ENCODE measurements around the gene SMIM30. TPM values are rescaled to one million over a fixed set of nuclear protein-coding genes. Genes with fewer than 3 reads are reported as not detected.

The SMIM30 gene
- total and polyA plus RNA-seq, 4 donors: 9.7 to 32.9 (median 19.8) TPM

DNA sequence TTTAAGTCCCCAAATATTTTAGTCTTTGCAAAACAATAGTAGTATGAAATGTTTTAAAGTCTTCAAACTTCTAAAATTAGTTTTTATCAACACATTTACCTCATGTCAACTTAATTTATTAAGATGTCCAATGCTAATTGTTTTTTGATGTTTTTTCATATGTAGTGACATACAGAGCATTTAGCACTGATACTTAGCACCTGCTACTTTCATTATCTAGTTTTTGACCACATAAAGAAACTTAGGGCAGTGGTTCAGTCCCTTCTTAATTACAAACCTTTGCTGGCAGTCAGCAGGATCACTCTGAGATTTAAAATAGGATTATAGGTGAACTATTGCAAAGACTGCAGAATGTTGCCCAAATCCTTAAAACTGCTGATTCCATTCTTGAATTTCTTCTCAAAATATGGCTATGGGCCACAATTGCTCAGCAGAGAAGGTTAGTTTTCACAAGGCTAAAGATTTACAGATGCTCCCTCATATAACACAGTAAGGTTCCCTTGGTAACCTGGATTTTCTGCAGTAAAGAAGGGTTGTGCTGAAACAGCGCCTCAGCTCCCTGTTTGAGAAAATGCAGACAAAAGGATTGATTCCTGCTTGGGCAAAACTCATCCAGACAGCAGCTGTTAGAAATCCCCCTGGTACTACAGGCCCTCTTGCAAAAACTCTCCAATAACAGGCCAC is 35.1 kb downstream of the SMIM30 start:
- Histone ChIP-seq H3K27me3 (ENCODE audit: control insufficient read depth in 4 of 4, insufficient read depth in 4 of 4, low read length in 3 of 4) (peaks cover 0 to 13% (median 0%) of the 10 kb centered on the region in 4 donors), H3K36me3 (ENCODE audit: control insufficient read depth in 4 of 4, insufficient read depth in 3 of 4, low read depth in 1 of 4, low read length in 3 of 4) (no peaks in the 10 kb centered on the region), H3K27ac (ENCODE audit: low read depth in 1 of 2, low read length in 2 of 2) (no peak overlapping the region), H3K4me3 (ENCODE audit: low read depth in 1 of 3, low read length in 3 of 3) (no peak overlapping the region), H3K9me3 (ENCODE audit: control insufficient read depth in 4 of 4, low read length in 3 of 4) (no peaks in the 10 kb centered on the region), H3K4me1 (ENCODE audit: control insufficient read depth in 4 of 4, insufficient read depth in 4 of 4, low read length in 3 of 4) (peaks cover 0 to 4% (median 0%) of the 10 kb centered on the region in 4 donors), H3K9ac (ENCODE audit: low read depth in 1 of 2, low read length in 2 of 2) (no peak overlapping the region)
- DNase-seq (ENCODE audit: low spot score): no peak
- 58% methylated on average over 1 of the region's 1 CpG for WGBS
- TF ChIP-seq, protein P1, sequence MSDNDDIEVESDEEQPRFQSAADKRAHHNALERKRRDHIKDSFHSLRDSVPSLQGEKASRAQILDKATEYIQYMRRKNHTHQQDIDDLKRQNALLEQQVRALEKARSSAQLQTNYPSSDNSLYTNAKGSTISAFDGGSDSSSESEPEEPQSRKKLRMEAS (IDR thresholded peaks at IDR 0.05): no peak
- TF ChIP-seq FOXA1 (IDR thresholded peaks at IDR 0.05) (no peak), RAD21 (IDR thresholded peaks at IDR 0.05) (no peak), TAF1 (conservative IDR thresholded peaks at IDR 0.05) (no peak), FOXA2 (IDR thresholded peaks at IDR 0.05) (no peak), YY1 (IDR thresholded peaks at IDR 0.05) (no peak), NR2F2 (IDR thresholded peaks at IDR 0.05) (no peak), GABPA (IDR thresholded peaks at IDR 0.05 in 1 of 2, conservative IDR thresholded peaks at IDR 0.05 in 1 of 2) (no peak), EGR1 (IDR thresholded peaks at IDR 0.05; ENCODE audit: low read depth in 2 of 2) (no peak), HNF4G (IDR thresholded peaks at IDR 0.05) (no peak), JUND (IDR thresholded peaks at IDR 0.05) (no peak), HNF4A (conservative IDR thresholded peaks at IDR 0.05) (no peak), RXRA (IDR thresholded peaks at IDR 0.05) (no peak), SP1 (IDR thresholded peaks at IDR 0.05) (no peak)
- TF ChIP-seq, protein P2, sequence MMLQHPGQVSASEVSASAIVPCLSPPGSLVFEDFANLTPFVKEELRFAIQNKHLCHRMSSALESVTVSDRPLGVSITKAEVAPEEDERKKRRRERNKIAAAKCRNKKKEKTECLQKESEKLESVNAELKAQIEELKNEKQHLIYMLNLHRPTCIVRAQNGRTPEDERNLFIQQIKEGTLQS (IDR thresholded peaks at IDR 0.05): no peak
- TF ChIP-seq, protein P3, sequence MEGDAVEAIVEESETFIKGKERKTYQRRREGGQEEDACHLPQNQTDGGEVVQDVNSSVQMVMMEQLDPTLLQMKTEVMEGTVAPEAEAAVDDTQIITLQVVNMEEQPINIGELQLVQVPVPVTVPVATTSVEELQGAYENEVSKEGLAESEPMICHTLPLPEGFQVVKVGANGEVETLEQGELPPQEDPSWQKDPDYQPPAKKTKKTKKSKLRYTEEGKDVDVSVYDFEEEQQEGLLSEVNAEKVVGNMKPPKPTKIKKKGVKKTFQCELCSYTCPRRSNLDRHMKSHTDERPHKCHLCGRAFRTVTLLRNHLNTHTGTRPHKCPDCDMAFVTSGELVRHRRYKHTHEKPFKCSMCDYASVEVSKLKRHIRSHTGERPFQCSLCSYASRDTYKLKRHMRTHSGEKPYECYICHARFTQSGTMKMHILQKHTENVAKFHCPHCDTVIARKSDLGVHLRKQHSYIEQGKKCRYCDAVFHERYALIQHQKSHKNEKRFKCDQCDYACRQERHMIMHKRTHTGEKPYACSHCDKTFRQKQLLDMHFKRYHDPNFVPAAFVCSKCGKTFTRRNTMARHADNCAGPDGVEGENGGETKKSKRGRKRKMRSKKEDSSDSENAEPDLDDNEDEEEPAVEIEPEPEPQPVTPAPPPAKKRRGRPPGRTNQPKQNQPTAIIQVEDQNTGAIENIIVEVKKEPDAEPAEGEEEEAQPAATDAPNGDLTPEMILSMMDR (IDR thresholded peaks at IDR 0.05; ENCODE audit: low read depth, low read length, missing input control): no peak
- TF ChIP-seq, protein P4, sequence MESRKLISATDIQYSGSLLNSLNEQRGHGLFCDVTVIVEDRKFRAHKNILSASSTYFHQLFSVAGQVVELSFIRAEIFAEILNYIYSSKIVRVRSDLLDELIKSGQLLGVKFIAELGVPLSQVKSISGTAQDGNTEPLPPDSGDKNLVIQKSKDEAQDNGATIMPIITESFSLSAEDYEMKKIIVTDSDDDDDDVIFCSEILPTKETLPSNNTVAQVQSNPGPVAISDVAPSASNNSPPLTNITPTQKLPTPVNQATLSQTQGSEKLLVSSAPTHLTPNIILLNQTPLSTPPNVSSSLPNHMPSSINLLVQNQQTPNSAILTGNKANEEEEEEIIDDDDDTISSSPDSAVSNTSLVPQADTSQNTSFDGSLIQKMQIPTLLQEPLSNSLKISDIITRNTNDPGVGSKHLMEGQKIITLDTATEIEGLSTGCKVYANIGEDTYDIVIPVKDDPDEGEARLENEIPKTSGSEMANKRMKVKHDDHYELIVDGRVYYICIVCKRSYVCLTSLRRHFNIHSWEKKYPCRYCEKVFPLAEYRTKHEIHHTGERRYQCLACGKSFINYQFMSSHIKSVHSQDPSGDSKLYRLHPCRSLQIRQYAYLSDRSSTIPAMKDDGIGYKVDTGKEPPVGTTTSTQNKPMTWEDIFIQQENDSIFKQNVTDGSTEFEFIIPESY (IDR thresholded peaks at IDR 0.05): no peak
- TF ChIP-seq, protein P5, sequence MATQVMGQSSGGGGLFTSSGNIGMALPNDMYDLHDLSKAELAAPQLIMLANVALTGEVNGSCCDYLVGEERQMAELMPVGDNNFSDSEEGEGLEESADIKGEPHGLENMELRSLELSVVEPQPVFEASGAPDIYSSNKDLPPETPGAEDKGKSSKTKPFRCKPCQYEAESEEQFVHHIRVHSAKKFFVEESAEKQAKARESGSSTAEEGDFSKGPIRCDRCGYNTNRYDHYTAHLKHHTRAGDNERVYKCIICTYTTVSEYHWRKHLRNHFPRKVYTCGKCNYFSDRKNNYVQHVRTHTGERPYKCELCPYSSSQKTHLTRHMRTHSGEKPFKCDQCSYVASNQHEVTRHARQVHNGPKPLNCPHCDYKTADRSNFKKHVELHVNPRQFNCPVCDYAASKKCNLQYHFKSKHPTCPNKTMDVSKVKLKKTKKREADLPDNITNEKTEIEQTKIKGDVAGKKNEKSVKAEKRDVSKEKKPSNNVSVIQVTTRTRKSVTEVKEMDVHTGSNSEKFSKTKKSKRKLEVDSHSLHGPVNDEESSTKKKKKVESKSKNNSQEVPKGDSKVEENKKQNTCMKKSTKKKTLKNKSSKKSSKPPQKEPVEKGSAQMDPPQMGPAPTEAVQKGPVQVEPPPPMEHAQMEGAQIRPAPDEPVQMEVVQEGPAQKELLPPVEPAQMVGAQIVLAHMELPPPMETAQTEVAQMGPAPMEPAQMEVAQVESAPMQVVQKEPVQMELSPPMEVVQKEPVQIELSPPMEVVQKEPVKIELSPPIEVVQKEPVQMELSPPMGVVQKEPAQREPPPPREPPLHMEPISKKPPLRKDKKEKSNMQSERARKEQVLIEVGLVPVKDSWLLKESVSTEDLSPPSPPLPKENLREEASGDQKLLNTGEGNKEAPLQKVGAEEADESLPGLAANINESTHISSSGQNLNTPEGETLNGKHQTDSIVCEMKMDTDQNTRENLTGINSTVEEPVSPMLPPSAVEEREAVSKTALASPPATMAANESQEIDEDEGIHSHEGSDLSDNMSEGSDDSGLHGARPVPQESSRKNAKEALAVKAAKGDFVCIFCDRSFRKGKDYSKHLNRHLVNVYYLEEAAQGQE (IDR thresholded peaks at IDR 0.05): no peak
